ENCODE data around the gene SLC35G4.
"Not testable (repeated sequence)": the region's sequence is repeated elsewhere in the genome, so short reads cannot be mapped to it uniquely, and the experiment has no call there.

The SLC35G4 gene

DNA sequence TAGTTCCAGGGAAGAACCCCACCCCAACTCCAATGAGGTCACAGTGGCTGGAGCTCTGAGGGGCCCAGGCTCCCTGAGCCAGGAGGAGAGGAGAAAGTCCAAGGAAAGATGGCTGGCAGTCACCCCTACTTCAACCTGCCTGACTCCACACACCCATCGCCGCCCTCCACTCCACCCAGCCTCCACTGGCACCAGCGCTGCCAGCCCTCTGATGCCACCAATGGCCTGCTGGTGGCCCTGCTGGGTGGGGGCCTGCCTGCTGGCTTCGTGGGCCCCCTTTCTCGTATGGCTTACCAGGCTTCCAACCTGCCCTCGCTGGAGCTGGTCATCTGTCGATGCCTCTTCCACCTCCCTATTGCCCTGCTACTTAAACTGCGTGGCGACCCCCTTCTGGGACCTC lies at the start of gene SLC35G4:
SLC35G4 (plus strand) TSS at position 109 of the 400 bp plus-strand sequence; CDS start at position 109, 0 bp downstream.
- H3K9ac ChIP-seq (ENCODE audit: low read length); H3K27me3 ChIP-seq (replicated peaks; ENCODE audit: control insufficient read depth, insufficient read depth, low read length); DNase-seq (ENCODE audit: low read depth); H3K36me3 ChIP-seq (ENCODE audit: control insufficient read depth, insufficient read depth, low read length, severe bottlenecking); H3K4me3 ChIP-seq (ENCODE audit: low read length); H3K9me3 ChIP-seq (ENCODE audit: control insufficient read depth, low read length): not testable (repeated sequence)
- H3K4me1 ChIP-seq (ENCODE audit: control insufficient read depth, insufficient read depth, low read length), result peaks cover 16% of the 10 kb centered on the region

DNA sequence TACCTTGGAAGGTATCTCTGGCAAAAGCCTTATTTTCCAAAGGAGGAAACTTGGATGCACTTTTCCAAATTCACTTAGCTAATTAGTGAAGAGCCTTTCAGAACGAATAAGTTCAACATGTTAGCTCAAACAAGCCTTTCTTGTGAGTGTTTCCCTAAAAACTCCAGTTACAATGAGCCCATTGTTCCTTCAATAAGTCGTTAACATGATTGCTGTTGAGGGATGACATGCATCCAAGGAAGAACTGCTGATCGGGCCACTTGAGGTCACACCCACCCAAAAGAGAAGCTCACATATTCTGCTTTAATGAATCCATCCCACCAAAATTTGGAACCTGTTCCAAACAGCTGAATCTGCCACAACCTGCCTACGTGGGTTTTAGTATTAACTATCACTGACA lies 48.1 kb upstream of the SLC35G4 start:
- Histone ChIP-seq H3K9ac (ENCODE audit: low read length) (no peak overlapping the region), H3K27me3 (replicated peaks; ENCODE audit: control insufficient read depth, insufficient read depth, low read length) (peaks cover 21% of the 10 kb centered on the region), H3K4me3 (ENCODE audit: low read length) (no peak overlapping the region), H3K4me1 (ENCODE audit: control insufficient read depth, insufficient read depth, low read length) (no peaks in the 10 kb centered on the region), H3K36me3 (ENCODE audit: control insufficient read depth, insufficient read depth, low read length, severe bottlenecking) (no peaks in the 10 kb centered on the region), H3K9me3 (ENCODE audit: control insufficient read depth, low read length) (no peaks in the 10 kb centered on the region)
- DNase-seq (ENCODE audit: low read depth), result no peak

DNA sequence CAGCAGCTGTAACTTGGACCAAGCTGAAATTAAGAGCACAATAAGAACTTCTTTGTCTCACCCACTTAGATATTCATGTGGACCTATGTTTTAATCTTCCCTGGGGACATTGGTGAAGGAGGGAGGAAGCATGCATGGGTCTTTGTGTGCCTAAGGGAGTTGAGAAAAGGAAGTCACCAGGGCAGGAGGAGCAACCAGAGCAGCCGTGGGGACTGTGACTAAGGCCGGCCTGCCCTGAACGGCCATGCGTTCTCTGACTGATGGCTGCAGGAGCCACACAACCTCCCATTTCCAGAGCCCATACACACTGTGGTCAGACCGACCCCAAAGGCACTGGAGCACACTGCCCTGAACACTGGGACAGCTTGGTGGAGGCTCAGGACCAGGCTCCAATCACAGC lies 43.7 kb upstream of the SLC35G4 start:
- DNase-seq (ENCODE audit: low read depth), result no peak
- H3K9me3 ChIP-seq (ENCODE audit: control insufficient read depth, low read length), result no peaks in the 10 kb centered on the region
- no peak overlapping the region for H3K4me3 ChIP-seq (ENCODE audit: low read length)
- H3K9ac ChIP-seq (ENCODE audit: low read length), result no peak overlapping the region
- peaks cover 30% of the 10 kb centered on the region for H3K27me3 ChIP-seq (replicated peaks; ENCODE audit: control insufficient read depth, insufficient read depth, low read length)
- H3K36me3 ChIP-seq (ENCODE audit: control insufficient read depth, insufficient read depth, low read length, severe bottlenecking), result no peaks in the 10 kb centered on the region
- H3K4me1 ChIP-seq (ENCODE audit: control insufficient read depth, insufficient read depth, low read length), result no peaks in the 10 kb centered on the region

DNA sequence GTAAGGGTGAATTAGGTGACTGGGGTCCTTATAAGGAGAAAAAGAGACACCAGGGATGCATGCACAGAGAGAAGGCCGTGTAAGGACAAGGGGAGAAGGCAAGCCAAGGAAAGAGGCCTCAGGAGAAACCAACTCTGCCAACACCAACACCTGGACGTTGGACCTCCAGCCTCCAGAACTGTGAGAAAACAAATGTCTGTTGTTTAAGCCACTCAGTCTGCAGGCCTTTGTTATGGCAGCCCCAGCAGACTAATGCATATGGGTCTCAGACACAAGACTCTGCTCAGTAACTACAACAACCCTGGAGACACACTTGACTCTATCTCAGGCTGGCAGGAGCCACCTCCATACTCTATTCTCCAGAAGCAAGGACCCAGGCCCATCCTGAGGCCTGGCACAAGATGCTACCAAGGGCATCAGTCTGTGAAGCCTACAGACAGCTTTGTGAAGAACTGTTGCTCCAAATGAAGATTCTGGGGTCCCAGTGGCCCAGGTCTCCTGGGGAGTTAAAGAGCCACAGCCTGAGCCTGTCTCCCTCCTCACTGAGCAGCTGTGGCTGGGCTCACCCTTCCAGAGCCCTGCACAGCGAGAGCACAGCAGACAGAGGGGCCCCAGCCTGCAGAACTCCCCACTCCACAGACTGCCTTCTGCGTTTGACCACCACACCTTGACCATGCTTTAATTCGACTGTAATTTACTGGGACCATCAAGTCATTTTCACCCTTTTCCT lies 43.0 kb upstream of the SLC35G4 start:
- no peaks in the 10 kb centered on the region for H3K36me3 ChIP-seq (ENCODE audit: control insufficient read depth, insufficient read depth, low read length, severe bottlenecking)
- H3K4me1 ChIP-seq (ENCODE audit: control insufficient read depth, insufficient read depth, low read length), result no peaks in the 10 kb centered on the region
- H3K4me3 ChIP-seq (ENCODE audit: low read length), result no peak overlapping the region
- no peak for DNase-seq (ENCODE audit: low read depth)
- no peak overlapping the region for H3K9ac ChIP-seq (ENCODE audit: low read length)
- H3K9me3 ChIP-seq (ENCODE audit: control insufficient read depth, low read length), result no peaks in the 10 kb centered on the region
- peaks cover 28% of the 10 kb centered on the region for H3K27me3 ChIP-seq (replicated peaks; ENCODE audit: control insufficient read depth, insufficient read depth, low read length)

DNA sequence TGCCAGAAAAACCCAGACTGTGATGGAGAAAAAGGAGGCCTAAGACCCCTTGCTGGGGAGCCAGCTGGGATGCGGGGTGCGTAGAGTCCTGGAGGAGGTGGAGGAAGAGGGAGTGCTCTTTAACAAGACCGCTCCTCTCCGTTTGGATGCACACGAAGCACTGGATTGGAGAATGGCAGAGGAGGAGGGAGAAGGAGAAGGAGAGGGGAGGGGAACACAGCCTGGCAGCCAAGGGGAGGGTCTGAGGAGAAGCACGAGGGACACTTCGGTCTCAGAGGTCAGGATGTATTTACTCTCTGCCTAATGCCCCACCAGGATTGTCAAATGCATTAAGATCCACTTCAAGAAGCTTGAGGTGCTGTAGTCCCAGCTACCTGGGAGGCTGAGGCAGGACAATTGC lies 42.0 kb upstream of the SLC35G4 start:
- peaks cover 32% of the 10 kb centered on the region for H3K27me3 ChIP-seq (replicated peaks; ENCODE audit: control insufficient read depth, insufficient read depth, low read length)
- no peaks in the 10 kb centered on the region for H3K9me3 ChIP-seq (ENCODE audit: control insufficient read depth, low read length)
- H3K9ac ChIP-seq (ENCODE audit: low read length), result no peak overlapping the region
- no peak for DNase-seq (ENCODE audit: low read depth)
- H3K4me1 ChIP-seq (ENCODE audit: control insufficient read depth, insufficient read depth, low read length), result no peaks in the 10 kb centered on the region
- H3K4me3 ChIP-seq (ENCODE audit: low read length), result no peak overlapping the region
- H3K36me3 ChIP-seq (ENCODE audit: control insufficient read depth, insufficient read depth, low read length, severe bottlenecking), result no peaks in the 10 kb centered on the region

DNA sequence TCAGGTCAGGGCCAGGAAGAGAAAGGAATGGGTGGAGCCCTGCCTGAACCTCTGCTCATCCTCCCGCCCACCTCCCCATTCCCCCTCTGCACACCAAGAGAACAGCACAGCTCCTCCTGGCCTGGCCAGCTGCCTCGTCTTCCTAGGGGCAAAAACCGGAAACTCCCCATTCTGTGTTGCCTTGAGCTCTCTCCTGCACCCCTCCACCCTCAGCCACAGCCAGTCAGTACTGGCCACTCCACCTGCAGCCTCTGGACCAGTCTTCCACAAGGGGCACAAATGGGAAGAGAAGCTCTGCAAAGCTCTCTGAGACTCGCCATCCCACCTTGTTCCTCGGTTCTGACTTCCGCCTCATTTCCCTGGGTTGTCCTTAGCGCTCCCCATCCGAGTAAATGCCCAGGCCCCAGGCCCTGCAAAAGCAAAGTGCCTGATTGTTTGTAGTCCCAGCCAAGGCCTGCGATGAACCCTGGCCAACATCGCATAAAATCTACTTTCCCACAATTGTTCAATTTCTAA lies 39.3 kb upstream of the SLC35G4 start:
- Histone ChIP-seq H3K36me3 (ENCODE audit: control insufficient read depth, insufficient read depth, low read length, severe bottlenecking) (no peaks in the 10 kb centered on the region), H3K4me1 (ENCODE audit: control insufficient read depth, insufficient read depth, low read length) (no peaks in the 10 kb centered on the region), H3K4me3 (ENCODE audit: low read length) (no peak overlapping the region), H3K27me3 (replicated peaks; ENCODE audit: control insufficient read depth, insufficient read depth, low read length) (peaks cover 28% of the 10 kb centered on the region), H3K9ac (ENCODE audit: low read length) (no peak overlapping the region), H3K9me3 (ENCODE audit: control insufficient read depth, low read length) (no peaks in the 10 kb centered on the region)
- DNase-seq (ENCODE audit: low read depth), result no peak

DNA sequence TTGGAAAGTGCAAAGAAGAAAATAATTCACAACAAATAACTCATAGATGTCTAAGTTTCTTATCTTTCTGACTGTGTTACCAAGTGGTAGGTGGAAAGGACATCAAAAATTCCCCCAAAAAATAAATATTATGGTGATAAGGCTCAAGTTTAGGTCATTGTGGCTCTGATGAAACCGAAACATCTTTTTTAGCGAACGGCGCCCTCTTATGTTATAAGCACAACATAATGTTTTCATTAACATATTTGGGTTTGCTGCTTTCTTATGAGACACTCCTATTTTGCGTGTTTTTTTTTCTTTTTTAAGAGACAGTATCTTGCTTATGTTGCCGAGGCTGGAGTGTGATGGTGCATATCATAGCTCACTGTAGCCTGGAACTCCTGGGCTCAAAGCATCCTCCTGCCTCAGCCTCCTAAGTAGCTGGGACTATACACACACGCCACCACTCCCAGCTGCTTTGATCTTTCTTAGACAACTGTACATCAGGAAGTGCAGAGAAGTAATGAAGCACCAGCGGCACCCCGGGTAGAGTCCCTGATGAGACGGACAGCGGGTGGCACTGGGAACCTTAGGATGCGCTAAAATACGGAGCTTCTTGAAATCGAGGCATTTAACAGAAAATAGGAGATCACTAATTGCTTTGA lies 38.5 kb upstream of the SLC35G4 start:
- peak; percentile 68 for DNase-seq (ENCODE audit: low read depth)
- Histone ChIP-seq H3K9ac (ENCODE audit: low read length) (no peak overlapping the region), H3K4me3 (ENCODE audit: low read length) (no peak overlapping the region), H3K4me1 (ENCODE audit: control insufficient read depth, insufficient read depth, low read length) (no peaks in the 10 kb centered on the region), H3K27me3 (replicated peaks; ENCODE audit: control insufficient read depth, insufficient read depth, low read length) (peaks cover 28% of the 10 kb centered on the region), H3K9me3 (ENCODE audit: control insufficient read depth, low read length) (no peaks in the 10 kb centered on the region), H3K36me3 (ENCODE audit: control insufficient read depth, insufficient read depth, low read length, severe bottlenecking) (no peaks in the 10 kb centered on the region)

DNA sequence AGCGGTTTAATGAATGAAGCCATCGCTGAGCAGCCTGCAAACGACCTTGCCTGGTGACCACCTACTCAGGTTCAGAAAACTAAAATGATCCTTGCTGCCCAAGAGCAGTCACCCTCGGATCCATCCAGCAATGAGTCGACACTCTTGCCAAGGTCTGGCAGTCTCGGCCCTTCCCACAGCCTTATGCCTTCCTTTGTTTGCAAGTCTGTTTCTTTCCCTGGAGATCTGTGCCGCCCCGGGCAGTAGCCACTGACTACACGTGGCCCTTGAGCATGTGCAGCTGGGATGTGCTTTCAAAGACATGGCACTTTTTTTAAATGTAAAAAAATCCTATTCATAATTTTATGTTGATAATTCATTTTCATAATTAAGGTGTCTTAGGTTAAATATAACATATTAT lies 37.2 kb upstream of the SLC35G4 start:
- no peaks in the 10 kb centered on the region for H3K4me1 ChIP-seq (ENCODE audit: control insufficient read depth, insufficient read depth, low read length)
- no peak overlapping the region for H3K4me3 ChIP-seq (ENCODE audit: low read length)
- H3K9ac ChIP-seq (ENCODE audit: low read length), result no peak overlapping the region
- no peaks in the 10 kb centered on the region for H3K9me3 ChIP-seq (ENCODE audit: control insufficient read depth, low read length)
- H3K27me3 ChIP-seq (replicated peaks; ENCODE audit: control insufficient read depth, insufficient read depth, low read length), result peaks cover 28% of the 10 kb centered on the region
- no peaks in the 10 kb centered on the region for H3K36me3 ChIP-seq (ENCODE audit: control insufficient read depth, insufficient read depth, low read length, severe bottlenecking)
- DNase-seq (ENCODE audit: low read depth), result no peak

DNA sequence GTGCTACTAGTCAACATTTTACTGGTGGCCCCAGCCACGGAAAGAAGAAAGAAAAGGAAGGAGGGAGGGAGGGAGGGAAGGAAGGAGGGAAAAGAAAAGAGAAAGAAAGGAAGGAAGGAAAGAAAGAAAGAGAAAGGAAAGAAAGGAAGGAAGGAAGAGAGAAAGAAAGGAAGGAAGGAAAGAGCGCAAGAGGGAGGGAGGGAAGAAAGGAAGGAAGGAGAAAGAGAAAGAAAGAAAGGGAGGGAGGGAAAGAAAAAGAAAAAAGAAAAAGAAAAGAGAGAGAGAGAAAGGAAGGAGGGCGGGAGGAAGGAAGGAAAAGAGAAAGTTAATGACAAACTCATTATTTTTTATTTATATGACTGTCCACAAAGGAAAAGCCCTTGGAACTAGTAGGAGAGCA lies 34.9 kb upstream of the SLC35G4 start:
- Histone ChIP-seq H3K4me3 (ENCODE audit: low read length) (no peak overlapping the region), H3K9me3 (ENCODE audit: control insufficient read depth, low read length) (no peaks in the 10 kb centered on the region), H3K27me3 (replicated peaks; ENCODE audit: control insufficient read depth, insufficient read depth, low read length) (peaks cover 16% of the 10 kb centered on the region), H3K9ac (ENCODE audit: low read length) (no peak overlapping the region), H3K36me3 (ENCODE audit: control insufficient read depth, insufficient read depth, low read length, severe bottlenecking) (no peaks in the 10 kb centered on the region), H3K4me1 (ENCODE audit: control insufficient read depth, insufficient read depth, low read length) (no peaks in the 10 kb centered on the region)
- no peak for DNase-seq (ENCODE audit: low read depth)

DNA sequence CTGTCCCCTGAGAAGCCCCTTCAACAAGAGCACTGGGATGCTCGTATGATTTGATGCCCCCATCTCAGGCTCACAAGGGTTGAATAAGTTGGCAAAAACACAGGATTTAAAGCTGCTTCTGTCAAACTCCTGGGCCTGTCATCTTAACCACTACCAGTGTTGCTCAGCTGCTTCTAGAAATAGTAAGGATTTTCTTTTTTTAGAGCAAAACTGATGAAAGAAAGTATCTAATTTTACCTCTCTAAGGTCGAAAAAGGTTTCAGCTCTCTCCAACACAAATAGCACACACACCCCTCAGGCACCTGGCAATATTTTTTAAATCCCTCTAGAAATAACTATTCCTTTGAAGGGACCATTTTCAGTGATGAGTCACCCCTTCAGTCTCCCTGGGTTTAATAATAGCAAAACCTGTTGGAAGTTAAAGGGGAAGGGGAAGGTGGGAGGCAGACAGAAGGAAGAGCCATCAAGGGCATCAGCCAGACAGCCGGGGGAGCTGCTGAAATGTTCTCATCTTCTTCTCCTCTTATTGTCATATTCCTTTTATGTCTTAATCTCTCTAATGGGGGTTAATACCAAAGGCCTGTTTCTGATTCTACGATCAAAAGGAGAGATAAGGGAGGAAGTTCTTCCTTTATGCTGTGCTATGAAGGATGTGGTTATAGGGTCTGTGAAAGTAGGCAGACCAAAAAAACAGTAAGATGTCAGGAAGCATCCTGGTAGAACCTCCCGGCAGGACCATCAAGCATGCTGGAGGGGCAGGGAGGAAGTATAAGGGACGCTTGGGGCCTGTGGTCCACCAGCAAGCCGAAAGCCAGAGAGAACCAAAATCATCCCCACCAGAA lies 31.9 kb upstream of the SLC35G4 start:
- no peak overlapping the region for H3K4me3 ChIP-seq (ENCODE audit: low read length)
- DNase-seq (ENCODE audit: low read depth), result no peak
- H3K4me1 ChIP-seq (ENCODE audit: control insufficient read depth, insufficient read depth, low read length), result no peaks in the 10 kb centered on the region
- no peaks in the 10 kb centered on the region for H3K9me3 ChIP-seq (ENCODE audit: control insufficient read depth, low read length)
- H3K27me3 ChIP-seq (replicated peaks; ENCODE audit: control insufficient read depth, insufficient read depth, low read length), result peaks cover 6% of the 10 kb centered on the region
- no peaks in the 10 kb centered on the region for H3K36me3 ChIP-seq (ENCODE audit: control insufficient read depth, insufficient read depth, low read length, severe bottlenecking)
- no peak overlapping the region for H3K9ac ChIP-seq (ENCODE audit: low read length)

DNA sequence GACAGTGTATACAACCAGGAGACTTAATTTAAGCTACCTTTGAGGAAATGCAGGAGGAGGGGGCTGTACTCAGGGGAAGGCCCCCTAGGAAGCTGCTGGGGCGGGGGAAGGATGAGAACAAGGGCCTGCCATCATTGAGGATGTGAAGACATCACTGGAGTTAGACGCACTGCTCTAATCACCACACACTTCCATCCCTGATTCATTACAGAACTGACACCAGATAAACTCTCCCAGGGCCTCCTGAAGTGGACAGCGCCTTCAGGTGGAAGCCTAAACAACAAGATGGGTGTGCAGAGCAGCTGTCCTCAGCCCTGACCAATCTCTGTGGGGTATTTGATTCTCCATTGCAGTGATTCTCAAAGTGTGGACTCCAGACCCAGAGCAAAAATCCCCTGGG lies 30.6 kb upstream of the SLC35G4 start:
- no peaks in the 10 kb centered on the region for H3K36me3 ChIP-seq (ENCODE audit: control insufficient read depth, insufficient read depth, low read length, severe bottlenecking)
- no peak overlapping the region for H3K4me3 ChIP-seq (ENCODE audit: low read length)
- no peaks in the 10 kb centered on the region for H3K4me1 ChIP-seq (ENCODE audit: control insufficient read depth, insufficient read depth, low read length)
- no peak for DNase-seq (ENCODE audit: low read depth)
- peaks cover 5% of the 10 kb centered on the region for H3K27me3 ChIP-seq (replicated peaks; ENCODE audit: control insufficient read depth, insufficient read depth, low read length)
- H3K9ac ChIP-seq (ENCODE audit: low read length), result no peak overlapping the region
- H3K9me3 ChIP-seq (ENCODE audit: control insufficient read depth, low read length), result no peaks in the 10 kb centered on the region

Data from adipocyte (in vitro differentiated cells).